Activated CD8-positive, alpha-beta T cell treated with anti-CD3 and anti-CD28 coated beads for 36 hours (primary cell): ENCODE data around the gene OLFML2A. TPM values are rescaled to one million over a fixed set of nuclear protein-coding genes. Genes with fewer than 3 reads are reported as not detected.

Source experiments
- ATAC-seq: fragments of 200-7000 bp; cut with Tn5 transposase; one replicate; pipeline ENCODE4 v1.10.0; 2021; ENCODE audit warnings: mild to moderate bottlenecking, moderate library complexity
- CTCF ChIA-PET: fragments of 350-600 bp; sonication (Branson Sonifier 250); formaldehyde crosslinking; loops from one replicate; lab custom pipeline; 2021; ENCODE audit warnings: antibody characterized with exemption; lab: Charles Lee
- POLR2A ChIA-PET: fragments of 350-600 bp; sonication (Branson Sonifier 250); formaldehyde crosslinking; loops from one replicate; lab custom pipeline; 2021; ENCODE audit warnings: antibody characterized with exemption; lab: Charles Lee
- DNase-seq: peaks from one replicate; pipeline ENCODE4 v3.0.0-alpha.2; 2020
- H3K27ac Mint-ChIP-seq: one replicate; pipeline ENCODE4 v1.8.0; 2021; ENCODE audit warnings: mild to moderate bottlenecking, mixed read lengths
- H3K27me3 Mint-ChIP-seq: one replicate; pipeline ENCODE4 v1.8.0; 2021; ENCODE audit warnings: mixed read lengths
- H3K36me3 Mint-ChIP-seq: one replicate; pipeline ENCODE4 v1.8.0; 2021; ENCODE audit warnings: low read depth, mixed read lengths
- H3K4me1 Mint-ChIP-seq: one replicate; pipeline ENCODE4 v1.8.0; 2021; ENCODE audit warnings: low read depth, mixed read lengths
- H3K4me3 Mint-ChIP-seq: one replicate; pipeline ENCODE4 v1.8.0; 2021; ENCODE audit warnings: mild to moderate bottlenecking, moderate library complexity, mixed read lengths
- H3K9me3 Mint-ChIP-seq: one replicate; pipeline ENCODE4 v1.8.0; 2021; ENCODE audit warnings: mixed read lengths
- intact Hi-C: fragments of 100-400 bp; cut with micrococcal nuclease; formaldehyde crosslinking; loops from one replicate; pipeline ENCODE4 v1.10.0; 2022
- total RNA-seq, 2 experiments: library from RNA; stranded (reverse); gene quantifications; one replicate each; pipeline ENCODE4 v1.2.3, GENCODE V29; 2021
- TF ChIP-seq, protein P1 (sequence below): fragments of 200-600 bp; IDR thresholded peaks from one replicate; pipeline ENCODE4 v1.8.0; 2022; ENCODE audit warnings: antibody characterized with exemption, mild to moderate bottlenecking

The OLFML2A gene
- total RNA-seq, 2 experiments from 2014 or later, result not detected

DNA sequence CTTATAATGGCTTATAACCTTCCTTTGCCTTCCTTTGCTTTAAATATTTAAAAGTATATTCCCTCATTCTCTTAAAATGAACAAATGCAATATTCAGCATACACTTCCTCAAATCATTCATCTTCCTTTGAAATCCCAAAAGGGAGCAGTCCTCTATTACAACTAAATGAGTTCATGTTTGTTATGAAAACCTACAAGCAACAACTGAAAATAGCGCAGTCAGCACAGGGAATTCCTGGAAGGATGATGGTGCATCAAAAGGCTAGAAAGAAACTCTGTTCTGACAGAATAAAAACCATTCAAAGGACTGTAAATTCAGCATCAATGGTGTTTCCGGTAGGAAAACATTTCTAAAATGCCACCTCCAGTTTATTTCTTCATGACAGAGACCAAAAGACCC is 9.1 kb upstream of the OLFML2A start:
- ChIA-PET CTCF (interaction anchor here (0.8 to 13.8 kb wide), 3 partner anchors 55 to 87 kb away, joined by 4 to 431 read pairs (median 5); partner anchors contain the start of gene WDR38), POLR2A (interaction anchor here (8.8 kb wide), 1 partner anchor 89 kb away, joined by 120 read pairs; the partner anchor contains the start of genes ARPC5L, RPL35 and WDR38)
- DNase-seq (no peak), ATAC-seq (no peak)
- H3K27ac Mint-ChIP-seq, result no peak overlapping the region
- H3K27me3 Mint-ChIP-seq, result peaks cover 55% of the 10 kb centered on the region
- no peak overlapping the region for H3K4me3 Mint-ChIP-seq
- H3K4me1 Mint-ChIP-seq, result peaks cover 19% of the 10 kb centered on the region
- no peaks in the 10 kb centered on the region for H3K36me3 Mint-ChIP-seq
- no peaks in the 10 kb centered on the region for H3K9me3 Mint-ChIP-seq
- TF ChIP-seq, protein P1, sequence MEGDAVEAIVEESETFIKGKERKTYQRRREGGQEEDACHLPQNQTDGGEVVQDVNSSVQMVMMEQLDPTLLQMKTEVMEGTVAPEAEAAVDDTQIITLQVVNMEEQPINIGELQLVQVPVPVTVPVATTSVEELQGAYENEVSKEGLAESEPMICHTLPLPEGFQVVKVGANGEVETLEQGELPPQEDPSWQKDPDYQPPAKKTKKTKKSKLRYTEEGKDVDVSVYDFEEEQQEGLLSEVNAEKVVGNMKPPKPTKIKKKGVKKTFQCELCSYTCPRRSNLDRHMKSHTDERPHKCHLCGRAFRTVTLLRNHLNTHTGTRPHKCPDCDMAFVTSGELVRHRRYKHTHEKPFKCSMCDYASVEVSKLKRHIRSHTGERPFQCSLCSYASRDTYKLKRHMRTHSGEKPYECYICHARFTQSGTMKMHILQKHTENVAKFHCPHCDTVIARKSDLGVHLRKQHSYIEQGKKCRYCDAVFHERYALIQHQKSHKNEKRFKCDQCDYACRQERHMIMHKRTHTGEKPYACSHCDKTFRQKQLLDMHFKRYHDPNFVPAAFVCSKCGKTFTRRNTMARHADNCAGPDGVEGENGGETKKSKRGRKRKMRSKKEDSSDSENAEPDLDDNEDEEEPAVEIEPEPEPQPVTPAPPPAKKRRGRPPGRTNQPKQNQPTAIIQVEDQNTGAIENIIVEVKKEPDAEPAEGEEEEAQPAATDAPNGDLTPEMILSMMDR, result no peak
- intact Hi-C loops, result no loop called here

DNA sequence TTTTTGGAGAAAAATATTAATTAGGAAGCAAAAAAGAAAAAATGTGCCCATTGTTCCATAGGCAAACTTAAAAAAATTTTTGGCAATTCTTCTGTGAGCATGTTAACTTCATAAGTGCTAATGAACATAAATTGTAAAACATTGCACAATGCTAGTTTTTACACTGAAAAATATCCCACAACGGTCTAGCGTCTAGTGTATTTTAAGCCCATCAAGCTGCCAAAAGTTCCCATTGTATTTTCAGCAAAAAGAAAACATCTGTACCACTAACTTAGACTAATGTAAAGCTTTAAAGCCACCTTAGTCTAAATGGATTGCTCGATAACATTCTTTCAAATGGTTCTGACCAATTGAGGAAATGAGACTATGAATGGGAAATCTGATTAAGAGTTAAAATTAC is 8.6 kb upstream of the OLFML2A start:
- intact Hi-C loops, result no loop called here
- H3K4me3 Mint-ChIP-seq, result no peak overlapping the region
- DNase-seq (no peak), ATAC-seq (no peak)
- TF ChIP-seq, protein P1, result no peak
- no peaks in the 10 kb centered on the region for H3K9me3 Mint-ChIP-seq
- H3K27ac Mint-ChIP-seq, result no peak overlapping the region
- peaks cover 20% of the 10 kb centered on the region for H3K4me1 Mint-ChIP-seq
- no peaks in the 10 kb centered on the region for H3K36me3 Mint-ChIP-seq
- H3K27me3 Mint-ChIP-seq, result peaks cover 51% of the 10 kb centered on the region
- POLR2A ChIA-PET, result interaction anchor here (0.9 to 8.8 kb wide), 2 partner anchors 89 to 101 kb away, joined by 3 to 120 read pairs; partner anchors contain the start of genes ARPC5L, RPL35 and WDR38
- CTCF ChIA-PET, result interaction anchor here (1.4 to 13.8 kb wide), 3 partner anchors 12 to 86 kb away, joined by 4 to 431 read pairs (median 4); partner anchors contain the start of gene WDR38

DNA sequence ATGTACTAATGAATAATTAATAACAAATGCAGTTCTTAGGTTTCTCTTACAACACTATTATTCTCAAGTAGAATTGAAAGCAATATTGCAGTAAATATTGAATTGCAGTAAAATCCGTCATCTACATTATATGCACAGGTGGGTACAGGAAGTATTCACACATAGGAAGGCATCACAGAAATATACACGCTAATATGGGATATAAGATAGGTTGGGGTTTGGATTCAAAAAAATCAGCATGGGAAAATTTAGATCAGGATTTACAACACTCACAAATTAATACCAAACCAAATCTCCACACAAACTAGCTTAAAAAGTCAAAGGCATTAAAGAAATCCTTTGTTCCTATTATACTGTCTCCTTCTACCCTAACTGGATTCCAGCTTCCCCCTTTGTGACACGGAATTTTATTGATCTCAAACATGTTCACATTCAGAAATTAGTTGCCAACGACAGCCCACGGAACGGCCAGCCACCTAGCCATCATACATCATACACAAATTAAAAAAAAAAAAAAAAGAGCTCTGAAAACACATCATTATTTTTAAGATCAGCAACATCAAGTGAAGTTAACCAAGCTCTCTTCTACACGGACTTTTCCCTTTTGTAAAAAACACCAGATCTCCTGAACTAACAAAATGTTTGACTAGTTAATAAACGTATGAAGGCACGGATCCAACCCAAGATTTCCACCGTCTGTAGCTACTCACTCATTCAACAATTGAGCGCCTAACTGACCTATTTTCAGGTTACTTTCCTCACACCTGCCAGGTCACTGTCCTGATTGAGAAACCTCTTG is 8.0 kb upstream of the OLFML2A start:
- Mint-ChIP-seq H3K4me3 (peak overlapping the region; percentile 76), H3K27ac (no peak overlapping the region), H3K9me3 (no peaks in the 10 kb centered on the region), H3K36me3 (no peaks in the 10 kb centered on the region), H3K4me1 (peaks cover 26% of the 10 kb centered on the region), H3K27me3 (peaks cover 55% of the 10 kb centered on the region)
- intact Hi-C loops, result no loop called here
- TF ChIP-seq, protein P1, result no peak
- POLR2A ChIA-PET, result interaction anchor here (0.6 to 8.8 kb wide), 3 partner anchors 88 to 175 kb away, joined by 3 to 120 read pairs (median 4); partner anchors contain the start of genes ARPC5L, RPL35 and WDR38
- ATAC-seq (no peak), DNase-seq (no peak)
- CTCF ChIA-PET, result interaction anchor here (1.4 to 13.8 kb wide), 4 partner anchors 11 to 152 kb away, joined by 4 to 431 read pairs (median 6); partner anchors contain the start of gene WDR38

DNA sequence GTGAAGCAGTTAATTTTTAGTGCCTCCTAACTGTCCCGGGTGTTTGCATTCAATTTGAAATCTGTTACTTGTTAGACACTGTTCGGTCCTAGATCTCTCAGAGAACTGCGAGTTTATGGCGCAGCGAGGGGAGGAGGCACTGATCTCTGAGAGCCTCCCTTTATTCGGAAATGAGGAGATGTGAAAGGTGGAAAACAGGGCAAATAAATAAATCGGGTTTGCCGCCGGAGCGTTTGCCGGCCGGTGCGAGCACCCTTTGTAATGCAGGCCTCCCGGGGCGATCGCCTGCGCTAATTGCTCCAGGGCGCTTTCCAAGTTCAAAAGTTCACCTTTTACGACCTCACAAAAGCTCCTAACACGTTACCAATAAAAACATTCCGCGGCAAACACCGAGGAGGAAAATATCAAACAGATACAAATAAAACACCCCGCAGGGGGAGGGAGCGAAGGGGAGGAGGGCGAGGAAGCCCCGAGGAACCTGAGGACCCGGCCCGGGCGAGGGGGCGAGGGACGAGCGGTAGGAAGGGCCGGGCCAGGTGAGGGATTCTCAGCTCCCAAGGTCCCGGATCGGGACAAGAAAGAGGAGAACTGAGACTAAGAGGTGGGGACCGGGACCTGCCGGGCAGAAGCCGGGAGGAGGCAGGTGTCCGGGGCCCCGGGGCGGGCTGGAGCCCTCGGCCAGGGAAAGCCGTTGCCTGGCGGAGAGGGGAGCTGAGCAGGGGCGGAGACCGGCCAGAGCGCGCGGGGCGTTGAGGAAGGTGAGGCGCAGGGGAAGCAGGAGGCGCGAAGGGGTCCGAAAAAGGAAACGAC is 7.2 kb upstream of the OLFML2A start:
- POLR2A ChIA-PET, result interaction anchor here (0.6 to 8.8 kb wide), 2 partner anchors 87 to 176 kb away, joined by 4 to 120 read pairs; partner anchors contain the start of genes ARPC5L, RPL35 and WDR38
- TF ChIP-seq, protein P1, result no peak
- no peak for ATAC-seq
- Mint-ChIP-seq H3K27ac (peak overlapping the region; percentile 3), H3K9me3 (no peaks in the 10 kb centered on the region), H3K36me3 (no peaks in the 10 kb centered on the region), H3K27me3 (peaks cover 57% of the 10 kb centered on the region), H3K4me1 (peaks cover 34% of the 10 kb centered on the region), H3K4me3 (peak overlapping the region; percentile 76)
- peak; percentile 11 for DNase-seq
- CTCF ChIA-PET, result interaction anchor here (0.6 to 13.8 kb wide), 7 partner anchors 10 to 200 kb away, joined by 3 to 431 read pairs (median 4); partner anchors contain the start of gene WDR38
- intact Hi-C loops, result no loop called here
